Measurements from ENCODE around the gene XBP1. TPM values are rescaled to one million over a fixed set of nuclear protein-coding genes. Genes with fewer than 3 reads are reported as not detected.

XBP1 gene
- total and polyA plus RNA-seq, 10 of the 15 experiments (the other 5 are each of a cell fraction or from before 2014, with no cell fraction given), result 44.5 to 313 (median 149) TPM

GRCh38 chr22:28759861-28760560 is 40.4 kb downstream of the XBP1 start:
- ChIA-PET POLR2A (interaction anchor here (0.6 to 3.2 kb wide), 7 partner anchors 10 to 487 kb away, joined by 3 to 21 read pairs (median 4); partner anchors contain the start of genes CCDC117 and XBP1), CTCF (interaction anchor here (0.9 to 2.3 kb wide), 4 partner anchors 9 to 69 kb away, joined by 3 to 6 read pairs (median 5); no protein-coding TSS in a partner anchor), RAD21 (ENCODE audit: unreplicated experiment) (interaction anchor here (0.9 to 2.2 kb wide), 7 partner anchors 10 to 40 kb away, joined by 3 to 22 read pairs (median 3); partner anchors contain the start of genes CCDC117 and XBP1), SMC1A (ENCODE audit: uncharacterized antibody, unreplicated experiment) (interaction anchor here (0.8 to 4.7 kb wide), 11 partner anchors 10 to 160 kb away, joined by 3 to 22 read pairs (median 6); partner anchors contain the start of genes CHEK2 and HSCB)
- peak overlapping the region; percentile 44; the same call in 1 of the 2 replicates for H3K4me3 ChIP-seq
- H3K9me3 ChIP-seq (replicated peaks; ENCODE audit: control insufficient read depth, insufficient read depth, low read length), result no peaks in the 10 kb centered on the region
- H3K9ac ChIP-seq (ENCODE audit: control insufficient read depth, insufficient read depth, low read length), result peak overlapping the region; percentile 36; the same call in 1 of the 2 replicates
- no peaks in the 10 kb centered on the region for H3K36me3 ChIP-seq (ENCODE audit: control insufficient read depth in 2 of 2, insufficient read depth in 2 of 2, low read length in 1 of 2)
- H3K79me2 ChIP-seq (ENCODE audit: control insufficient read depth, insufficient read depth, low read length), result no peaks in the 10 kb centered on the region
- intact Hi-C loops (cut with micrococcal nuclease; ENCODE audit: unreplicated experiment), result no loop called here
- H4K20me1 ChIP-seq (ENCODE audit: control insufficient read depth, insufficient read depth), result no peaks in the 10 kb centered on the region
- H3K27me3 ChIP-seq (replicated peaks in 1 of 2; ENCODE audit: control insufficient read depth in 2 of 2, insufficient read depth in 2 of 2, low read length in 1 of 2), result no peaks in the 10 kb centered on the region
- WGBS (ENCODE audit: insufficient coverage, insufficient replicate concordance, low lambda C conversion rate, missing lambda C conversion rate), result 36% methylated on average over 3 of the region's 3 CpGs
- in situ Hi-C loops (cut with MboI), result no loop called here
- ATAC-seq (peak; percentile 69), DNase-seq (ENCODE audit: low read depth, low spot score) (peak; percentile 21), FAIRE-seq (no peak)
- peak overlapping the region; percentile 81 for H3K4me2 ChIP-seq (ENCODE audit: control insufficient read depth, insufficient read depth)
- TF ChIP-seq SPI1 (IDR thresholded peaks at IDR 0.05; ENCODE audit: borderline replicate concordance, insufficient read depth, low read depth, low read length) (peak; percentile 33; the same call in 1 of the 2 replicates), MTA2 (IDR thresholded peaks at IDR 0.05; ENCODE audit: low read depth) (peak; percentile 23; the same call in 1 of the 2 replicates), ZNF384 (IDR thresholded peaks at IDR 0.05; ENCODE audit: borderline replicate concordance, low read depth, low read length) (no peak), IKZF1 (conservative IDR thresholded peaks at IDR 0.05) (0 out of 2 replicates have a peak, but pooled peaks have one; percentile 15), MYC (IDR thresholded peaks at IDR 0.05; ENCODE audit: insufficient read depth, insufficient read length, insufficient replicate concordance, low read length, severe bottlenecking) (no peak), RUNX3 (IDR thresholded peaks at IDR 0.05; ENCODE audit: low read length) (peak; percentile 27; the same call in 1 of the 2 replicates), CTCF (IDR thresholded peaks at IDR 0.05 in 2 of 3, conservative IDR thresholded peaks at IDR 0.05 in 1 of 3; ENCODE audit: control insufficient read depth in 2 of 3, extremely low read depth in 1 of 3, insufficient read depth in 1 of 3, low read depth in 3 of 3, low read length in 3 of 3) (no peak), CUX1 (IDR thresholded peaks at IDR 0.05; ENCODE audit: insufficient replicate concordance, low read depth, low read length) (no peak), KLF5 (IDR thresholded peaks at IDR 0.05; ENCODE audit: partially characterized antibody) (no peak), SMAD5 (IDR thresholded peaks at IDR 0.05; ENCODE audit: low read depth) (no peak), TAF1 (IDR thresholded peaks at IDR 0.05; ENCODE audit: borderline replicate concordance, low read depth, low read length) (no peak), ASH2L (IDR thresholded peaks at IDR 0.05; ENCODE audit: borderline replicate concordance, low read depth) (no peak), EZH2 (IDR thresholded peaks at IDR 0.05; ENCODE audit: borderline replicate concordance, control insufficient read depth, low read depth, low read length) (no peak), POLR2A (IDR thresholded peaks at IDR 0.05; ENCODE audit: low read depth, low read length) (no peak), CBX5 (IDR thresholded peaks at IDR 0.05; ENCODE audit: low read depth) (no peak)
- H3K4me1 ChIP-seq (ENCODE audit: control insufficient read depth, insufficient read depth, low read length), result peaks cover 8% of the 10 kb centered on the region
- peak overlapping the region; percentile 74 for H3K27ac ChIP-seq (ENCODE audit: control insufficient read depth, insufficient read depth)
- peak overlapping the region; percentile 84 for H2AFZ ChIP-seq (ENCODE audit: control insufficient read depth, low read depth, low read length)
- no TSS peak for BruUV-seq (replicated peaks)

All from GM12878 (cell line).